ENCODE results near the gene HELZ.

DNA sequence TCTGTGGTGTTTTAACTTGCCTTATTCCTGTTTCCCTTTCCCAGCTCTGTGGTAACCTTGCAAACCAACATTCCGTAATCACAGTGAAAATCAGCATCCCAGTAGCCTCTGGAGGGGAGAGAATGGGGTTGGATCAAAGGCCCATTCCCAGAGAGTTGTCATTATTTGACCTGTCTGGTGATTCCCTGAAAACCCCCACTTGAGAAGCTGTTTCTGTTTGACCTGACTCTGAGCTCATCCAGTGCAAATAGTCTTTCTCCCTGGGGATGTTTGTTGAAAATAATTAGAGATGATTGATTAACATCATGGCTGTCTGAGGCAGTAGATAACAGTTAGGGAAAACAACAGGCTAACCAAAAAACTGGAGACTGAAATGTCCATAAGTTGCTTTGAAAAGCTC is 197.6 kb downstream of the HELZ start:
- TF ChIP-seq, protein P1, sequence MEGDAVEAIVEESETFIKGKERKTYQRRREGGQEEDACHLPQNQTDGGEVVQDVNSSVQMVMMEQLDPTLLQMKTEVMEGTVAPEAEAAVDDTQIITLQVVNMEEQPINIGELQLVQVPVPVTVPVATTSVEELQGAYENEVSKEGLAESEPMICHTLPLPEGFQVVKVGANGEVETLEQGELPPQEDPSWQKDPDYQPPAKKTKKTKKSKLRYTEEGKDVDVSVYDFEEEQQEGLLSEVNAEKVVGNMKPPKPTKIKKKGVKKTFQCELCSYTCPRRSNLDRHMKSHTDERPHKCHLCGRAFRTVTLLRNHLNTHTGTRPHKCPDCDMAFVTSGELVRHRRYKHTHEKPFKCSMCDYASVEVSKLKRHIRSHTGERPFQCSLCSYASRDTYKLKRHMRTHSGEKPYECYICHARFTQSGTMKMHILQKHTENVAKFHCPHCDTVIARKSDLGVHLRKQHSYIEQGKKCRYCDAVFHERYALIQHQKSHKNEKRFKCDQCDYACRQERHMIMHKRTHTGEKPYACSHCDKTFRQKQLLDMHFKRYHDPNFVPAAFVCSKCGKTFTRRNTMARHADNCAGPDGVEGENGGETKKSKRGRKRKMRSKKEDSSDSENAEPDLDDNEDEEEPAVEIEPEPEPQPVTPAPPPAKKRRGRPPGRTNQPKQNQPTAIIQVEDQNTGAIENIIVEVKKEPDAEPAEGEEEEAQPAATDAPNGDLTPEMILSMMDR (IDR thresholded peaks at IDR 0.05): no peak
- no peak for TF ChIP-seq EP300 (IDR thresholded peaks at IDR 0.05)
